ENCODE data around the gene HS3ST4.

The HS3ST4 gene

GRCh38 chr16:26051063-26051462, 359.3 kb downstream of the HS3ST4 start:
- WGBS (ENCODE audit: extremely low coverage, insufficient coverage, low lambda C conversion rate), result no CpG with 5 or more reads among the region's 2 CpGs
- Histone ChIP-seq H4K8ac (ENCODE audit: low read depth, low read length) (no peak overlapping the region), H3K56ac (ENCODE audit: low read length) (peak overlapping the region; percentile 75), H2BK120ac (ENCODE audit: low read depth, low read length) (peak overlapping the region; percentile 18), H2BK5ac (ENCODE audit: low read length) (peak overlapping the region; percentile 64), H3K23ac (ENCODE audit: low read length) (no peak overlapping the region), H3K4ac (ENCODE audit: low read depth, low read length) (no peak overlapping the region), H3K79me1 (ENCODE audit: low read length) (no peaks in the 10 kb centered on the region), H4K5ac (ENCODE audit: low read length) (no peak overlapping the region), H3K4me3 (ENCODE audit: low read length) (no peak overlapping the region), H2BK15ac (replicated peaks; ENCODE audit: low read depth) (no peak overlapping the region), H2AK5ac (ENCODE audit: low read length) (no peak overlapping the region), H3K27me3 (ENCODE audit: insufficient read depth, low read length, poor library complexity) (no peaks in the 10 kb centered on the region), H3K4me1 (ENCODE audit: control insufficient read depth, low read depth, low read length) (peaks cover 24% of the 10 kb centered on the region), H3K18ac (ENCODE audit: low read length) (peak overlapping the region; percentile 4), H3K9ac (ENCODE audit: low read length) (peak overlapping the region; percentile 22), H3K4me2 (ENCODE audit: low read length) (peak overlapping the region; percentile 26), H3K79me2 (ENCODE audit: control insufficient read depth, insufficient read depth, low read length) (no peaks in the 10 kb centered on the region), H3K27ac (ENCODE audit: low read depth, low read length) (no peak overlapping the region), H3K36me3 (ENCODE audit: control insufficient read depth, insufficient read depth, low read length) (no peaks in the 10 kb centered on the region)
- peak; percentile 89 for DNase-seq

GRCh38 chr16:26053889-26054288, 362.1 kb downstream of the HS3ST4 start:
- Histone ChIP-seq H2BK15ac (replicated peaks; ENCODE audit: low read depth) (no peak overlapping the region), H3K79me1 (ENCODE audit: low read length) (no peaks in the 10 kb centered on the region), H3K27me3 (ENCODE audit: insufficient read depth, low read length, poor library complexity) (no peaks in the 10 kb centered on the region), H3K4me1 (ENCODE audit: control insufficient read depth, low read depth, low read length) (peaks cover 27% of the 10 kb centered on the region), H4K5ac (ENCODE audit: low read length) (no peak overlapping the region), H3K4me3 (ENCODE audit: low read length) (no peak overlapping the region), H3K4me2 (ENCODE audit: low read length) (no peak overlapping the region), H3K9ac (ENCODE audit: low read length) (no peak overlapping the region), H3K36me3 (ENCODE audit: control insufficient read depth, insufficient read depth, low read length) (no peaks in the 10 kb centered on the region), H3K18ac (ENCODE audit: low read length) (no peak overlapping the region), H2BK5ac (ENCODE audit: low read length) (no peak overlapping the region), H2AK5ac (ENCODE audit: low read length) (no peak overlapping the region), H3K56ac (ENCODE audit: low read length) (no peak overlapping the region), H2BK120ac (ENCODE audit: low read depth, low read length) (no peak overlapping the region), H3K23ac (ENCODE audit: low read length) (no peak overlapping the region), H4K8ac (ENCODE audit: low read depth, low read length) (no peak overlapping the region), H3K79me2 (ENCODE audit: control insufficient read depth, insufficient read depth, low read length) (no peaks in the 10 kb centered on the region), H3K27ac (ENCODE audit: low read depth, low read length) (no peak overlapping the region), H3K4ac (ENCODE audit: low read depth, low read length) (no peak overlapping the region)
- no CpG with 5 or more reads among the region's 3 CpGs for WGBS (ENCODE audit: extremely low coverage, insufficient coverage, low lambda C conversion rate)
- no peak for DNase-seq

- Histone ChIP-seq H3K79me1 (ENCODE audit: low read length) (no peaks in the 10 kb centered on the region), H3K18ac (ENCODE audit: low read length) (no peak overlapping the region), H3K4me2 (ENCODE audit: low read length) (peak overlapping the region; percentile 7), H2BK5ac (ENCODE audit: low read length) (no peak overlapping the region), H3K79me2 (ENCODE audit: control insufficient read depth, insufficient read depth, low read length) (no peaks in the 10 kb centered on the region), H3K9ac (ENCODE audit: low read length) (no peak overlapping the region), H3K27me3 (ENCODE audit: insufficient read depth, low read length, poor library complexity) (no peaks in the 10 kb centered on the region), H3K4me3 (ENCODE audit: low read length) (no peak overlapping the region), H4K5ac (ENCODE audit: low read length) (no peak overlapping the region), H2BK15ac (replicated peaks; ENCODE audit: low read depth) (no peak overlapping the region), H3K23ac (ENCODE audit: low read length) (no peak overlapping the region), H2AK5ac (ENCODE audit: low read length) (peak overlapping the region; percentile 34), H3K4me1 (ENCODE audit: control insufficient read depth, low read depth, low read length) (peaks cover 12% of the 10 kb centered on the region), H3K56ac (ENCODE audit: low read length) (no peak overlapping the region), H3K27ac (ENCODE audit: low read depth, low read length) (no peak overlapping the region), H3K4ac (ENCODE audit: low read depth, low read length) (no peak overlapping the region), H3K36me3 (ENCODE audit: control insufficient read depth, insufficient read depth, low read length) (no peaks in the 10 kb centered on the region), H4K8ac (ENCODE audit: low read depth, low read length) (no peak overlapping the region), H2BK120ac (ENCODE audit: low read depth, low read length) (no peak overlapping the region)
- no CpG with 5 or more reads among the region's 3 CpGs for WGBS (ENCODE audit: extremely low coverage, insufficient coverage, low lambda C conversion rate)
- peak; percentile 76 for DNase-seq
Observed at GRCh38 chr16:26058326-26058725, 366.6 kb downstream of the HS3ST4 start.

GRCh38 chr16:26070302-26071100, 378.7 kb downstream of the HS3ST4 start:
- Histone ChIP-seq H3K9ac (ENCODE audit: low read length) (no peak overlapping the region), H3K79me1 (ENCODE audit: low read length) (no peaks in the 10 kb centered on the region), H3K4me3 (ENCODE audit: low read length) (no peak overlapping the region), H3K56ac (ENCODE audit: low read length) (no peak overlapping the region), H3K4ac (ENCODE audit: low read depth, low read length) (no peak overlapping the region), H2BK5ac (ENCODE audit: low read length) (no peak overlapping the region), H3K27me3 (ENCODE audit: insufficient read depth, low read length, poor library complexity) (no peaks in the 10 kb centered on the region), H3K36me3 (ENCODE audit: control insufficient read depth, insufficient read depth, low read length) (no peaks in the 10 kb centered on the region), H3K4me2 (ENCODE audit: low read length) (no peak overlapping the region), H4K5ac (ENCODE audit: low read length) (no peak overlapping the region), H3K79me2 (ENCODE audit: control insufficient read depth, insufficient read depth, low read length) (no peaks in the 10 kb centered on the region), H3K4me1 (ENCODE audit: control insufficient read depth, low read depth, low read length) (no peaks in the 10 kb centered on the region), H2AK5ac (ENCODE audit: low read length) (no peak overlapping the region), H2BK120ac (ENCODE audit: low read depth, low read length) (no peak overlapping the region), H4K8ac (ENCODE audit: low read depth, low read length) (no peak overlapping the region), H2BK15ac (replicated peaks; ENCODE audit: low read depth) (no peak overlapping the region), H3K27ac (ENCODE audit: low read depth, low read length) (no peak overlapping the region), H3K18ac (ENCODE audit: low read length) (no peak overlapping the region), H3K23ac (ENCODE audit: low read length) (no peak overlapping the region)
- no CpG with 5 or more reads among the region's 5 CpGs for WGBS (ENCODE audit: extremely low coverage, insufficient coverage, low lambda C conversion rate)
- DNase-seq, result peak; percentile 92

- Histone ChIP-seq H3K36me3 (ENCODE audit: control insufficient read depth, insufficient read depth, low read length) (no peaks in the 10 kb centered on the region), H2BK5ac (ENCODE audit: low read length) (no peak overlapping the region), H2BK120ac (ENCODE audit: low read depth, low read length) (no peak overlapping the region), H3K9ac (ENCODE audit: low read length) (no peak overlapping the region), H3K79me1 (ENCODE audit: low read length) (no peaks in the 10 kb centered on the region), H4K8ac (ENCODE audit: low read depth, low read length) (no peak overlapping the region), H3K4me3 (ENCODE audit: low read length) (no peak overlapping the region), H3K4ac (ENCODE audit: low read depth, low read length) (no peak overlapping the region), H3K27ac (ENCODE audit: low read depth, low read length) (no peak overlapping the region), H2BK15ac (replicated peaks; ENCODE audit: low read depth) (no peak overlapping the region), H3K4me2 (ENCODE audit: low read length) (no peak overlapping the region), H3K79me2 (ENCODE audit: control insufficient read depth, insufficient read depth, low read length) (no peaks in the 10 kb centered on the region), H3K23ac (ENCODE audit: low read length) (no peak overlapping the region), H2AK5ac (ENCODE audit: low read length) (no peak overlapping the region), H3K18ac (ENCODE audit: low read length) (no peak overlapping the region), H3K56ac (ENCODE audit: low read length) (no peak overlapping the region), H3K4me1 (ENCODE audit: control insufficient read depth, low read depth, low read length) (no peaks in the 10 kb centered on the region), H4K5ac (ENCODE audit: low read length) (no peak overlapping the region), H3K27me3 (ENCODE audit: insufficient read depth, low read length, poor library complexity) (no peaks in the 10 kb centered on the region)
- no CpG with 5 or more reads among the region's 9 CpGs for WGBS (ENCODE audit: extremely low coverage, insufficient coverage, low lambda C conversion rate)
- DNase-seq, result no peak
Observed at GRCh38 chr16:26071101-26071866, 379.5 kb downstream of the HS3ST4 start.
